ENCODE measurements around the gene C1orf21.

Gene C1orf21

GRCh38 chr1:184556665-184557064 is 169.8 kb downstream of the C1orf21 start:
- no peak for DNase-seq (ENCODE audit: low read depth)

DNA sequence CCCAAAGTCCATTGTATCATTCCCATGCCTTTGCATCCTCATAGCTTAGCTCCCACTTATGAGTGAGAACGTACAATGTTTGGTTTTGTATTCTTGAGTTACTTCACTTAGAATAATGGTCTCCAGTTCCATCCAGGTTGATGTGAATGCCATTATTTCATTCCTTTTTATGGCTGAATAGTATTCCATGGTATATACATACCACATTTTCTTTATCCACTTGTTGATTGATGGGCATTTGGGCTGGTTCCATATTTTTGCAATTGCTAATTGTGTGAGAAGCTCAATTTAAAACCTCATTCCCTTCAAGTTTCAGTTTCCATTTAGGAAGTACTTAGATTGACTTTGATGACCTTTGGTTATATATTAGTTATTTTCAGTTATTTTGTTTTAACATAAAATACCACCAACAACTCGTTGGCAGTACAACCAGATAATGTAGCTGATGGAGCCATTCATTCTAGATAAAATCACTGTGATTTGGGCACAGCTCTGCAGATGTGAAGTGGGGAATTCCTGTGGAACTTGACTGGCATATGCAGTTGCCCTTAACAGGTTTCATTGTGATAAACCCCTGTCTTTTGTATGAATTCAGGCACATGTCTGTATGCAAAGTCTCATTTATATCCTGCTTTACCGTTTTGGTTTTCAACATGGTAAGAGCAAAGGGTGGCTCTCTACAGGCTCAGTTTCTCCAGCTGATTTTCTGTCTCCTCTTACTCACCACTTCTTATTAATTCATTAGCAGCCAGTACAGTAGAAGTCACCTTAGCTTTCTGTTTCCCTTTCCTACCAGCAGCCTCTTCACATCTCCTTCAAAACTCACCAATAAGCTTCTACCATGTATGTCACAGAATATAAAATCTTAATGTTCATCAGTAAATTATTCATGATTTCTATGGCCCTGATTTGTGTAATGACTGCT is 170.9 kb downstream of the C1orf21 start:
- DNase-seq (ENCODE audit: low read depth): no peak

GRCh38 chr1:184558691-184559090 is 171.9 kb downstream of the C1orf21 start:
- DNase-seq (ENCODE audit: low read depth): no peak

DNA sequence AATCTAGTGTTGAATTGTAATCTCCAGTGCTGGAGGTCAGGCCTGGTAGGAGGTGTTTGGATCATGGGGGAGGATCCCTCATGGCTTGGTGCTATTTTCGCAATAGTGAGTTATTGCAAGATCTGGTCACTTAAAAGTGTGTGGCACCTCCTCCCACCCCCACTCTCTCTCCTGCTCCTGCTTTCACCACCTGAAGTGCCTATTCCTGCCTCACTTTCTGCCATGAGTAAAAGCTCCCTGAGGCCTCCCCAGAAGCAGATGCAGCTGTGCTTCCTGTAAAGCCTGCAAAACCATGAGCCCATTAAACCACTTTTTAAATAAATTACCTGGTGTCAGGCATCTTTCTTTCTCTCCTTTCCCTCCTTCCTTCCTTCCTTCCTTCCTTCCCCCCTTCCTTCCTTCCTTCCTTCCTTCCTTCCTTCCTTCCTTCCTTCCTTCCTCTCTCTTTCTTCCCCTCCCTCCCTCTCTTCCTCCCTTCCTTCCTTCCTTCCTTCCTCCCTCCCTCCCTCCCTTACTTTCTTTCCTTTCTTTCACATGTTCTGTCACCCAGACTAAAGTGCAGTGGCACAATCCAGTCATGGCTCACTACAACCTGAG is 172.4 kb downstream of the C1orf21 start:
- DNase-seq (ENCODE audit: low read depth): no peak

- DNase-seq (ENCODE audit: low read depth): no peak
Measured at GRCh38 chr1:184562806-184563205, 176.0 kb downstream of the C1orf21 start.

DNA sequence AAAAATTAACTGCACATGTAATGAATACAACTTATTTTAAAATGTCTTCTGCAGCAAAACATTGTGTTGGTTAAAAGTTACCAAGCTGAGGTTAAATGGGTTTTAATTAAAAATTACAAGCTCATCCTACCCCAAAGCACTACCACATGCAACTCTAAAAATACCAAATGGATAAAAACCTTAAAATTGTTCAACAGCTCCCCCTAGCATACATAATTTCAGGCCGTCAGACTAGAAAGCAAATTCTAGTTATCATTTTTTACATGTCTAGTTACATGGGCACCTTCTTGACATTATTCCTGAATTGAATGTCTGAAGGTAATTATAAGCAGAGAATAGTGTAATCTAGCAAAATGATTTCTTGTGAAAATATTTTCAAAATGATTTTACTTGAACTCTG is 176.5 kb downstream of the C1orf21 start:
- DNase-seq (ENCODE audit: low read depth): no peak

- DNase-seq (ENCODE audit: low read depth): no peak
Measured at GRCh38 chr1:184567009-184567408, 180.2 kb downstream of the C1orf21 start.

DNA sequence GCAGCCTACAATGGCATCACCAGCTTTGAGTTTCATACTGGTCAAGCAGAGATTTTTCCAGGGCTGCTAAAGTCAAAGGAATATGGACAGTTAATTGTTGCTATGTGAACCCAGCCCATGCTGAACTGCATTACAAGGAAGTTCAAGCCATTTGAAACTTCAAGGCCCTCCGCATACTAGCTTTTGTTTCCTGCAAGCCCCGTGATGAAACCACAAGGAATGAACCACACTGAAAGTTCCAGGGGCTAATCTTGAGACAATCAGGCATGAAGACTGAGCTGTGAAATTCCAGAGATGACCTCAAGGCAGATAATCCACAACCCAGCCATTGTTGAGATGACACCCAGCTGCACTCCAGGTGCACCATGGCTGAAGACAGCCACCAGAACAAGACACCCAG is 180.8 kb downstream of the C1orf21 start:
- DNase-seq (ENCODE audit: low read depth): no peak

DNA sequence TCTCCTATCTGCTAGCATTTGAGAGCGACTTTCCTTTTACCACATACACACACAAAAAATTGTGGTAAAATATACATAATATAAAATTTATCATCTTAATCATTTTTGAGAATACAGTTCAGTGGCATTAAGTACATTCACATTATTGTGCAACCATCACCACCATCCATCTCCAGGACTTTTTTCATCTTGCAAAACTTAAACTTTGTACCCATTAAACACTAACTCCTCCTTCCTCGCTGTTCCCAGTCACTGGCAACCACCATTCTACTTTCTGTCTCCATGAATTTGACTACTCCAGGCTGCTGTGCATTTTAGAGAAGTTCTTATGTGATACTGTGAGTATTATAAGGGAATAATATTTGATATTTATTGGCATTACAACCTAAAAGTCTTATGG is 181.3 kb downstream of the C1orf21 start:
- DNase-seq (ENCODE audit: low read depth): no peak

DNA sequence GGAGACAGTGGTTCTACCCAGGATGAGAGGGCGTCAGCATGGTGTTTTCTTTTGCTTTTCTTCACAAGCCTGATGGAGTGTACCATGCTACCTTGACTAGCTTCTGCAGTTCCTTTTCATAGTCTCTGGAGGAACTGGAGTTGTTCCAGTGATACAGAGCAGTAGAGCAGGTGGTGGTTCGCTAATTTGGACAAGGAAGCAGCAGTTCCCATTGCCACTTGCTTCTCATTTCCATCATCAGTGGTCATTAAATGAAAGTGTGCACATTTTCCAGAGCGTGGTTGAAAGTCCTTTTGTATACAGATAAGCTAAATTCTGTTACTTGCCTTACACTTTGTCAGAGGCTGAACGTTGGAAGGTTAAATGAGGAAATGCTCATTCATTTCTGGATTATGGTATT is 182.3 kb downstream of the C1orf21 start:
- DNase-seq (ENCODE audit: low read depth): no peak

- DNase-seq (ENCODE audit: low read depth): no peak
Measured at GRCh38 chr1:184574588-184574987, 187.8 kb downstream of the C1orf21 start.

- DNase-seq (ENCODE audit: low read depth): no peak
Measured at GRCh38 chr1:184576822-184577221, 190.0 kb downstream of the C1orf21 start.

DNA sequence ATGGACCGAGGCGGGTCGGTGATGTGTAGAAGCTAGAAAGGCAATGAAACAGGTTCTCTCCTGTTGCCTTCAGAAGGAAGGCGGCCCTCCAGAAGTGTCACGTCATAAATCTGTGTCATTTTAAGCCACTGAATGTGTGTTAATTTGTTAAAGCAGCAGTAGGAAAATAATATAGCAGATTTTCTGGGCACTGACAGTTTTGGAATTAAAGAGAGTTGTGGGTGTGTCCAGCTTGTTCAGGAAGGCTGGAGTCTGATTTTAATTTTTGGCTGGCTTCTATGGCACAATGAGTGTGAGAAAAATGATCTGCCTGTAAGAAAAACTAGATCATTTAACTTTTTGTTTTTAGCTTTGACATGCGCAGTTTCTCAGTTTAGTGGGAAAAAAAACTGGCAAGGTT is 190.5 kb downstream of the C1orf21 start:
- no peak for DNase-seq (ENCODE audit: low read depth)

DNA sequence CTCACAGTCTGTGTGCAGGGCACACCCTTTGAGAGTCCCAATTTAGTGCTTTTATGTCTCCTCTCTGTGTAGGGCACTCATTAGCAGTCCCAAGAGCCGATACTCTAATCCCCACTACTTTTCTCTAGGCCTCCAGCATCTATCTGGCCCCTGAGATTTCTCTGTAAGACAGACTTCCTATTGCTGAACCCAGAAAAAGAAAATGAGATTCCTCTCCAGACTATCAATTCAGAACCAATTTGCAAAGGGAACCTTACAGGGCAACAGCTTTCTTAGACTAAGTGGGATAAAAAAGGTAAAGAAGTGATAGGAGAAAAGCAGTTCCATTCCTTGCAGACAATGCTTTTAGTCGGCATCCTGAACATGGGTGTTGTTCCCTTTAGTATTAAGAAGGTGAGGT is 195.6 kb downstream of the C1orf21 start:
- no peak for DNase-seq (ENCODE audit: low read depth)

- DNase-seq (ENCODE audit: low read depth): no peak
Measured at GRCh38 chr1:184583849-184584248, 197.0 kb downstream of the C1orf21 start.

GRCh38 chr1:184588701-184589100 is 201.9 kb downstream of the C1orf21 start:
- DNase-seq (ENCODE audit: low read depth): no peak

DNA sequence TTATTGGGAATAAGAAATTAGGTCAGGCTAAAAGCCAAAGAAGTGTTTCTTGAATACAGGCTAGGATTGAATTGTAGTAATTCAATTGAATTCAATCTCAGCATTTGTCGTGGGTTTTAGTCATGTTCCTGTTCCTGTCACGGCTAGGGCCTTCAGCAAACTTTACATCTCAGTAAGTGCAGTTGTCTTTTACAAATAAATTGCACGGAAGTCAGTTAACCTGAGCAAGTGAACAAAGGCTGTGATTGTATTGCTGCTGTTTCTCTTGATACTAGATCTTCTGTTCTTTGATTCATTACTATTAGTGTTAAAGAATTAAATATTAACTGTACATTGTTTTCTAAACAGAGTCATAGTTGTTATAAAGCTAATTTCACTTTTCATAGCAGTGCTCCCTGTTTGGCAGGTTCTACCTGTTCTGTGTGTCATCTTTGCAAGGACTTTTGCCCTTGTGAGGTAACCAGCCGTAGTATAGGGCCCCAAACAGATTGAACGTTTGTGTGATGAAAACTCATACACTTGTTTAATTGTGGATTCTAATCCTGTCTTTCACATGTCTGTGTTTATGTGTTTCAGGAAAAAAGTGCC is 203.4 kb downstream of the C1orf21 start:
- DNase-seq (ENCODE audit: low read depth): no peak

DNA sequence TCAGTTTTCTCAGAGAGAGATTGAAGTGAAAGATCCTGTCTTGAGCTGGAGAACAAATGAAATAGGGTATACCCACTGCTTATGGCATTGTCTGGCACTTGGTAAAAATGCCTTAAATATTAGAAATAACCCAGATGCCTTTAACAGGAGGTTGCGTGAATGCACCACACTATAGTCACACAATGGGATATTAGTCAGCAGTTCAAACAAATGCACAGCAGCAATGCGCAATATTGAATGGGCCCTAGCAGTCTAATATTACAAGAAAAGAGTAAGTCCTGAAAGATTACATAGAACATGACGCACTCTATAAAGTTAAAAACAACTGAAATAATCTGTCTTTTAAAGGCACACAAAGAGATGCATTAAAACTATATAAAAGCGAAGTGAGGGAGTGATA is 206.8 kb downstream of the C1orf21 start:
- DNase-seq (ENCODE audit: low read depth): no peak

DNA sequence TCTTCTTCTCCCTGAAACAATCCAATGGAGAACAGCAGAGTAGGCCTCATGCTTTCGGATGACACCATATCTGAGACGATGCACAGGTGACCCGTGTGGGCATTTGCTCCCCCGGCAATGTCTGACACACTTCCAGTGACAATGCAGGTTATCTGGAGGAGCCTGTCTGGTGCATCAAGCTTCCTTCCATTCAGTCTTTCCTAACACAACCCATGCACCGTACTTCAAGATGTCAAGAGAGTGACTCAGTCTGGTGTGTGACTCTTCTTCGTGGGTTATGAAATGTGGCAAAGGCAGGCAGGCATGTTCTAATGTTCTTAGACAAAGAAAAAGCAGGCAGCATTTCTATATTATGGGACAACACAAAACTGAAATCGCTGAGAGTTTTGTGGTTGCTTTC is 208.8 kb downstream of the C1orf21 start:
- no peak for DNase-seq (ENCODE audit: low read depth)

DNA sequence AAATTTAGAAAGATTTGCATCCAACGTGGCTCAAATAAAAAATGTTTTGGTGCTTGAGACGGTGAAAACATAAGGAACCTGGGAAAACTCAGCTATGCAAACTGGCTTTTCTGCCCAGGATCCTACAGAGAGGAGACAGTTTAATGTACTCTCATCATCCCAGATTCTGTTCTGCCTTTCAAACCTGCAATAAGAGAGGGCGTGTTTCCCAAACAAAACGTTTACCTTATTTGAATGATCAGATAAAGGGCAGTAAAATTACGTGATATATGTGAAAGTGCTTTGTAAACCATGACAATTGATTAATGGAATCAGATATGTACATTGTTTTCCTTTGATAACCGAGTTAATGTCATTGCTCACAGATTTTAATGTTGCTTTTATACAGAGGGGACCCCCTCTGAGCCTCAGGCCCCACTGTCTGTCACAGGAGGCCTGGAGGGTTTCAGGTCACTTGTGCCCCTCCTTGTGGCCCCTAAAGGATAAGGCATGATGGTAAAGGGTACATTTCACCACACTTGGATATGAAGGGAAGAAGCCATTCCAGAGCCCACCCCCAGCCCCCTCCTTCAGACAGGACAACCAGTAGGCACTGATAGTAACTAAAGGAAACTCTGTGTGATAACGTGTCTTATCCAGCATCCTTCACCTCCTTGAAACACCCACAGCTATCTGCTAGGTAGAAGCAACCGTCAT is 210.3 kb downstream of the C1orf21 start:
- no peak for DNase-seq (ENCODE audit: low read depth)

DNA sequence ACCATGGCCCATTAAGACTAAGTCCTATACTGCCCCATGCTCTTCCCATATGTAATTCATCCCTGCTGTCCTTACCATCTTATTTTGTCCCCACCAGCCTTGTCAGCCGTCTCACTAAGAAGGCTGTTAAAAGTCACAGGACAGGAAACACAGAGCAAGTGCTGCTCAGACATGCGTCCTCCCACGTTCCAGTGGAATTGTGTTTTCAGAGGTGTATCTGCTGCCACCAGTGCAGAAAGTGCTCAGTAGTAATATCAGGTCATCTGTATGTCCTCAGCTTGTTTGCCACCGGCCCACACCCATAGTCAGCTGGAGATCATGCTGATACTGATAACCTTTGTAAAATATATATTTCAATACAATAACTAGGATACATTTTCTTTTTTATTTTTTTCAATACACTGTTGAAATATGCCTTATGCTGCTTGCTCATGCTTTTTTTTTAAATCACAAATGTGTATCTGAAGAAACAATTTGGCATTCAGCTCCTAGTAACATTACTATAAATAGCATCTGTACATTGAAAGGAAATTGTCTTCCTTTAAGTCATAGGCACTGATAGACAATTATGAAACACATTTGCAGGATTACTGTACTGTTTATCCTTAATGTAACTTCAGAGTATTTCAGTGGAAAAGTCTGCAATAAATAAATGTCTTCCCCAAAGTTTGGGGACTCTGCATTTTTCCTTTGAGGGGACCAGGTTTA is 211.0 kb downstream of the C1orf21 start:
- no peak for DNase-seq (ENCODE audit: low read depth)
